NB4 (cell line): Measurements from ENCODE around the gene SEMA3A.

ENCODE experiments used
- DNase-seq: peaks from one replicate; pipeline ENCODE4 v3.0.0; 2010; ENCODE audit warnings: low read depth
- H3K4me3 ChIP-seq: one replicate; pipeline ENCODE4 v1.5.1; 2011; ENCODE audit warnings: mild to moderate bottlenecking, low read depth, low read length, moderate library complexity
- CTCF ChIP-seq: IDR thresholded peaks from one replicate; pipeline ENCODE4 v1.5.1; 2012; ENCODE audit warnings: low read depth, low read length
- MAX ChIP-seq: IDR thresholded peaks from 2 replicates; pipeline ENCODE4 v1.6.1; 2011; ENCODE audit warnings: low read depth, low read length
- MYC ChIP-seq: IDR thresholded peaks from 2 replicates; pipeline ENCODE4 v1.6.1; 2011; ENCODE audit warnings: low read depth, low read length
- POLR2A ChIP-seq: IDR thresholded peaks from 2 replicates; pipeline ENCODE4 v1.6.1; 2011; ENCODE audit warnings: mild to moderate bottlenecking; ENCODE audit not compliant: insufficient read length; ENCODE audit errors: extremely low read depth

Gene SEMA3A

GRCh38 chr7:84102213-84102612 is 92.4 kb downstream of the SEMA3A start:
- TF ChIP-seq POLR2A (no peak), MYC (no peak), MAX (no peak), CTCF (no peak)
- DNase-seq = no peak
- no peak overlapping the region for H3K4me3 ChIP-seq

GRCh38 chr7:84100866-84101265 is 93.7 kb downstream of the SEMA3A start:
- TF ChIP-seq MAX = no peak
- no peak for TF ChIP-seq CTCF
- TF ChIP-seq MYC = no peak
- TF ChIP-seq POLR2A = no peak
- no peak overlapping the region for H3K4me3 ChIP-seq
- DNase-seq = no peak

GRCh38 chr7:84095971-84096370 is 98.6 kb downstream of the SEMA3A start:
- no peak overlapping the region for H3K4me3 ChIP-seq
- TF ChIP-seq MAX (no peak), POLR2A (no peak), MYC (no peak), CTCF (no peak)
- DNase-seq = no peak

- no peak overlapping the region for H3K4me3 ChIP-seq
- TF ChIP-seq CTCF (no peak), MYC (no peak), POLR2A (no peak), MAX (no peak)
- peak; percentile 42 for DNase-seq
Observed at GRCh38 chr7:84092207-84092606, 102.4 kb downstream of the SEMA3A start.

- H3K4me3 ChIP-seq = no peak overlapping the region
- TF ChIP-seq CTCF (no peak), MAX (no peak), MYC (no peak), POLR2A (no peak)
- no peak for DNase-seq
Observed at GRCh38 chr7:84091318-84091717, 103.3 kb downstream of the SEMA3A start.

GRCh38 chr7:84088802-84089201 is 105.8 kb downstream of the SEMA3A start:
- no peak overlapping the region for H3K4me3 ChIP-seq
- TF ChIP-seq MYC (no peak), CTCF (no peak), MAX (no peak), POLR2A (no peak)
- no peak for DNase-seq
